ENCODE measurements around the gene SMIM24.

The SMIM24 gene

GRCh38 chr19:3496392-3497273 is 16.3 kb upstream of the SMIM24 start:
- DNase-seq: no peak

- peak; percentile 55 for DNase-seq
These were observed 14.2 kb upstream of the SMIM24 start for GRCh38 chr19:3494559-3494958.

- DNase-seq: peak; percentile 67
These were observed 13.7 kb upstream of the SMIM24 start for GRCh38 chr19:3494051-3494450.

- DNase-seq: no peak
These were observed 13.3 kb upstream of the SMIM24 start for GRCh38 chr19:3493651-3494050.

GRCh38 chr19:3492919-3493318 is 12.6 kb upstream of the SMIM24 start:
- no peak for DNase-seq

- no peak for DNase-seq
These were observed 12.0 kb upstream of the SMIM24 start for GRCh38 chr19:3492131-3492839.

GRCh38 chr19:3491396-3492119 is 11.2 kb upstream of the SMIM24 start:
- DNase-seq: no peak

GRCh38 chr19:3483226-3483628 is 2.9 kb upstream of the SMIM24 start, which contains the start of gene SMIM44:
Gene SMIM44, minus strand, starts transcription at chr19:3483441. Its CDS starts 38 bp downstream, at chr19:3483403.
- no peak for DNase-seq

- DNase-seq: no peak
These were observed 2.3 kb upstream of the SMIM24 start for GRCh38 chr19:3482507-3483225.

- no peak for DNase-seq
These were observed 1.1 kb upstream of the SMIM24 start for GRCh38 chr19:3481241-3482090.

- peak; percentile 29 for DNase-seq
These were observed 500 bp downstream of the SMIM24 start for GRCh38 chr19:3479834-3480215.

GRCh38 chr19:3479177-3479833 is 1.0 kb downstream of the SMIM24 start:
- DNase-seq: peak; percentile 30

GRCh38 chr19:3478409-3479176 is 1.7 kb downstream of the SMIM24 start:
- DNase-seq: no peak

- no peak for DNase-seq
These were observed 2.4 kb downstream of the SMIM24 start for GRCh38 chr19:3477951-3478350.

- DNase-seq: no peak
These were observed 2.8 kb downstream of the SMIM24 start for GRCh38 chr19:3477506-3477905.

GRCh38 chr19:3476830-3477229 is 3.5 kb downstream of the SMIM24 start:
- no peak for DNase-seq

- DNase-seq: no peak
These were observed 4.9 kb downstream of the SMIM24 start for GRCh38 chr19:3475449-3475848.

- no peak for DNase-seq
These were observed 5.7 kb downstream of the SMIM24 start for GRCh38 chr19:3474614-3475013.

GRCh38 chr19:3474010-3474409 is 6.3 kb downstream of the SMIM24 start:
- DNase-seq: no peak

- DNase-seq: peak; percentile 36
These were observed 8.2 kb downstream of the SMIM24 start for GRCh38 chr19:3471954-3472655.

Measured in activated CD4-positive, alpha-beta T cell treated with anti-CD3 and anti-CD28 coated beads, Interleukin-2, Interleukin-6, amounts not matched to agents 100 ng/mL and 50 ng/mL, durations not matched to agents 16 hours and 8 hours (primary cell).